ENCODE data around the gene SNX27. TPM values are rescaled to one million over a fixed set of nuclear protein-coding genes. Genes with fewer than 3 reads are reported as not detected.

Gene SNX27
- total and polyA plus RNA-seq, 10 of the 15 experiments (the other 5 are each of a cell fraction or from before 2014, with no cell fraction given), result 3.8 to 21.8 (median 12.5) TPM

DNA sequence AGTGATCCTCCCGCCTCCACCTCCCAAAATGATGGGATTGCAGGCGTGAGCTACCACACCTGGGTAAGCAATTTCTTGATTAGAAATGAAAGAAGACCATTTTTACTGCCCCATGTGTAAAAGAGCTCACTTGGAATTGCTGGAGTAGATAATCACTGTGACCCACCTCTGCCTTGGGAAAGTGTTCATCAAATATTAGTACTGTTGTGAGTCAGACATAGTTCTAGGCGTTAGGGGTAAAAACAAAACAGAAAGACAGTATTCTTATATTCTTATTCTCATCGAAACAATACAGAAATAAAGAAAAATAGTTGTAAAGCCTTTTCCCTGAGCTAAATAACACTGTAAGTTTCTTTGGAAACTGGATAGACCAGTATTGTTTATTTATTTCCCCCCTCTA, 68.5 kb downstream of the SNX27 start:
- Histone ChIP-seq H3K4me3 (no peak overlapping the region), H2AFZ (ENCODE audit: control insufficient read depth, low read depth, low read length) (no peak overlapping the region), H3K9me3 (replicated peaks; ENCODE audit: control insufficient read depth, insufficient read depth, low read length) (no peaks in the 10 kb centered on the region), H3K4me2 (ENCODE audit: control insufficient read depth, insufficient read depth) (no peak overlapping the region), H3K9ac (ENCODE audit: control insufficient read depth, insufficient read depth, low read length) (no peak overlapping the region), H4K20me1 (ENCODE audit: control insufficient read depth, insufficient read depth) (no peaks in the 10 kb centered on the region), H3K79me2 (ENCODE audit: control insufficient read depth, insufficient read depth, low read length) (no peaks in the 10 kb centered on the region), H3K4me1 (ENCODE audit: control insufficient read depth, insufficient read depth, low read length) (no peaks in the 10 kb centered on the region), H3K27ac (ENCODE audit: control insufficient read depth, insufficient read depth) (no peak overlapping the region), H3K27me3 (replicated peaks in 1 of 2; ENCODE audit: control insufficient read depth in 2 of 2, insufficient read depth in 2 of 2, low read length in 1 of 2) (no peaks in the 10 kb centered on the region), H3K36me3 (ENCODE audit: control insufficient read depth in 2 of 2, insufficient read depth in 2 of 2, low read length in 1 of 2) (no peaks in the 10 kb centered on the region; a peak in 1 of 4 replicates)
- no peak for ATAC-seq
- no peak for DNase-seq (ENCODE audit: low read depth, low spot score)
- TF ChIP-seq, protein P1, sequence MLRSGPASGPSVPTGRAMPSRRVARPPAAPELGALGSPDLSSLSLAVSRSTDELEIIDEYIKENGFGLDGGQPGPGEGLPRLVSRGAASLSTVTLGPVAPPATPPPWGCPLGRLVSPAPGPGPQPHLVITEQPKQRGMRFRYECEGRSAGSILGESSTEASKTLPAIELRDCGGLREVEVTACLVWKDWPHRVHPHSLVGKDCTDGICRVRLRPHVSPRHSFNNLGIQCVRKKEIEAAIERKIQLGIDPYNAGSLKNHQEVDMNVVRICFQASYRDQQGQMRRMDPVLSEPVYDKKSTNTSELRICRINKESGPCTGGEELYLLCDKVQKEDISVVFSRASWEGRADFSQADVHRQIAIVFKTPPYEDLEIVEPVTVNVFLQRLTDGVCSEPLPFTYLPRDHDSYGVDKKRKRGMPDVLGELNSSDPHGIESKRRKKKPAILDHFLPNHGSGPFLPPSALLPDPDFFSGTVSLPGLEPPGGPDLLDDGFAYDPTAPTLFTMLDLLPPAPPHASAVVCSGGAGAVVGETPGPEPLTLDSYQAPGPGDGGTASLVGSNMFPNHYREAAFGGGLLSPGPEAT (IDR thresholded peaks at IDR 0.05; ENCODE audit: low read depth), result no peak
- TF ChIP-seq RAD51 (IDR thresholded peaks at IDR 0.05), result no peak
- no peak for TF ChIP-seq MYB (IDR thresholded peaks at IDR 0.05; ENCODE audit: borderline replicate concordance, low read depth, low read length)
- TF ChIP-seq, protein P2, sequence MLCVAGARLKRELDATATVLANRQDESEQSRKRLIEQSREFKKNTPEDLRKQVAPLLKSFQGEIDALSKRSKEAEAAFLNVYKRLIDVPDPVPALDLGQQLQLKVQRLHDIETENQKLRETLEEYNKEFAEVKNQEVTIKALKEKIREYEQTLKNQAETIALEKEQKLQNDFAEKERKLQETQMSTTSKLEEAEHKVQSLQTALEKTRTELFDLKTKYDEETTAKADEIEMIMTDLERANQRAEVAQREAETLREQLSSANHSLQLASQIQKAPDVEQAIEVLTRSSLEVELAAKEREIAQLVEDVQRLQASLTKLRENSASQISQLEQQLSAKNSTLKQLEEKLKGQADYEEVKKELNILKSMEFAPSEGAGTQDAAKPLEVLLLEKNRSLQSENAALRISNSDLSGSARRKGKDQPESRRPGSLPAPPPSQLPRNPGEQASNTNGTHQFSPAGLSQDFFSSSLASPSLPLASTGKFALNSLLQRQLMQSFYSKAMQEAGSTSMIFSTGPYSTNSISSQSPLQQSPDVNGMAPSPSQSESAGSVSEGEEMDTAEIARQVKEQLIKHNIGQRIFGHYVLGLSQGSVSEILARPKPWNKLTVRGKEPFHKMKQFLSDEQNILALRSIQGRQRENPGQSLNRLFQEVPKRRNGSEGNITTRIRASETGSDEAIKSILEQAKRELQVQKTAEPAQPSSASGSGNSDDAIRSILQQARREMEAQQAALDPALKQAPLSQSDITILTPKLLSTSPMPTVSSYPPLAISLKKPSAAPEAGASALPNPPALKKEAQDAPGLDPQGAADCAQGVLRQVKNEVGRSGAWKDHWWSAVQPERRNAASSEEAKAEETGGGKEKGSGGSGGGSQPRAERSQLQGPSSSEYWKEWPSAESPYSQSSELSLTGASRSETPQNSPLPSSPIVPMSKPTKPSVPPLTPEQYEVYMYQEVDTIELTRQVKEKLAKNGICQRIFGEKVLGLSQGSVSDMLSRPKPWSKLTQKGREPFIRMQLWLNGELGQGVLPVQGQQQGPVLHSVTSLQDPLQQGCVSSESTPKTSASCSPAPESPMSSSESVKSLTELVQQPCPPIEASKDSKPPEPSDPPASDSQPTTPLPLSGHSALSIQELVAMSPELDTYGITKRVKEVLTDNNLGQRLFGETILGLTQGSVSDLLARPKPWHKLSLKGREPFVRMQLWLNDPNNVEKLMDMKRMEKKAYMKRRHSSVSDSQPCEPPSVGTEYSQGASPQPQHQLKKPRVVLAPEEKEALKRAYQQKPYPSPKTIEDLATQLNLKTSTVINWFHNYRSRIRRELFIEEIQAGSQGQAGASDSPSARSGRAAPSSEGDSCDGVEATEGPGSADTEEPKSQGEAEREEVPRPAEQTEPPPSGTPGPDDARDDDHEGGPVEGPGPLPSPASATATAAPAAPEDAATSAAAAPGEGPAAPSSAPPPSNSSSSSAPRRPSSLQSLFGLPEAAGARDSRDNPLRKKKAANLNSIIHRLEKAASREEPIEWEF (IDR thresholded peaks at IDR 0.05; ENCODE audit: insufficient replicate concordance, low read depth, low read length), result no peak
- peak; percentile 35; the same call in 1 of the 2 replicates for TF ChIP-seq JUNB (IDR thresholded peaks at IDR 0.05)
- no peak for TF ChIP-seq SUZ12 (IDR thresholded peaks at IDR 0.05; ENCODE audit: unreplicated experiment)
- SMC1A ChIA-PET (ENCODE audit: uncharacterized antibody, unreplicated experiment), result interaction anchor here (1.5 kb wide), 1 partner anchor 21 kb away, joined by 3 read pairs; no protein-coding TSS in a partner anchor
- RAD21 ChIA-PET (ENCODE audit: unreplicated experiment), result no interaction called here
- WGBS (ENCODE audit: insufficient coverage, insufficient replicate concordance, low lambda C conversion rate, missing lambda C conversion rate), result 37% methylated on average over 4 of the region's 4 CpGs
- CTCF ChIA-PET, result no interaction called here
- no TSS peak for BruUV-seq (replicated peaks)
- intact Hi-C loops (cut with micrococcal nuclease; ENCODE audit: unreplicated experiment) (no loop called here), in situ Hi-C loops (cut with MboI) (no loop called here)
- no peak for FAIRE-seq
- POLR2A ChIA-PET, result no interaction called here
